Neutrophil (primary cell): ENCODE measurements around the gene TNFRSF6B.
"Not testable (repeated sequence)": the region's sequence is repeated elsewhere in the genome, so short reads cannot be mapped to it uniquely, and the experiment has no call there.

Source experiments
- H3K27ac ChIP-seq: fragments of 200-600 bp; sonication (generic); 2 replicates; pipeline ENCODE4 v1.5.1; 2016; ENCODE audit warnings: mild to moderate bottlenecking, moderate library complexity
- H3K27me3 ChIP-seq: fragments of 200-600 bp; sonication (generic); 2 replicates; pipeline ENCODE4 v1.6.0; 2016; ENCODE audit warnings: mild to moderate bottlenecking
- H3K36me3 ChIP-seq: fragments of 200-600 bp; sonication (generic); 2 replicates; pipeline ENCODE4 v1.5.1; 2017
- H3K4me1 ChIP-seq, 2 experiments: fragments of 200-600 bp in 1 of 2; sonication (generic) in 1 of 2; 1 replicate in 1 of 2; 2 replicates in 1 of 2; pipeline versions ENCODE4 v1.5.1 to v1.6.1; 2013 to 2016; ENCODE audit warnings: low read depth in 1 of 2, low read length in 1 of 2, mild to moderate bottlenecking in 1 of 2, moderate library complexity in 1 of 2; ENCODE audit not compliant: control insufficient read depth in 1 of 2, insufficient read depth in 1 of 2
- H3K4me3 ChIP-seq, 2 experiments: fragments of 200-600 bp in 1 of 2; sonication (generic) in 1 of 2; 1 replicate in 1 of 2; 2 replicates in 1 of 2; pipeline ENCODE4 v1.5.1; 2013 to 2016; ENCODE audit warnings: low read depth in 1 of 2, low read length in 1 of 2, mild to moderate bottlenecking in 1 of 2, moderate library complexity in 1 of 2
- H3K9me3 ChIP-seq: fragments of 200-600 bp; sonication (generic); 2 replicates; pipeline ENCODE4 v1.5.1; 2016
- CTCF ChIP-seq: fragments of 200-600 bp; sonication (generic); IDR thresholded peaks from 2 replicates; pipeline ENCODE4 v1.5.1; 2016; ENCODE audit warnings: antibody characterized with exemption

Gene TNFRSF6B

GRCh38 chr20:63711085-63711645 lies 14.7 kb downstream of the TNFRSF6B start:
- Histone ChIP-seq H3K4me1 (peaks cover 27 to 31% of the 10 kb centered on the region in 2 experiments), H3K36me3 (peaks cover 52% of the 10 kb centered on the region), H3K9me3 (no peaks in the 10 kb centered on the region), H3K27me3 (no peaks in the 10 kb centered on the region), H3K4me3 (no peak overlapping the region), H3K27ac (no peak overlapping the region)
- no peak for TF ChIP-seq CTCF

GRCh38 chr20:63712191-63712590 lies 15.7 kb downstream of the TNFRSF6B start:
- Histone ChIP-seq H3K27me3 (no peaks in the 10 kb centered on the region), H3K4me3 (no peak overlapping the region), H3K27ac (no peak overlapping the region), H3K36me3 (peaks cover 50% of the 10 kb centered on the region), H3K4me1 (peaks cover 17 to 21% of the 10 kb centered on the region in 2 experiments), H3K9me3 (no peaks in the 10 kb centered on the region)
- no peak for TF ChIP-seq CTCF

GRCh38 chr20:63714858-63715257 lies 18.4 kb downstream of the TNFRSF6B start:
- H3K9me3 ChIP-seq: no peaks in the 10 kb centered on the region

GRCh38 chr20:63718996-63719395 lies 22.5 kb downstream of the TNFRSF6B start:
- Histone ChIP-seq H3K4me1 (no peaks in the 10 kb centered on the region), H3K27me3 (no peaks in the 10 kb centered on the region), H3K4me3 (no peak overlapping the region), H3K36me3 (peaks cover 45% of the 10 kb centered on the region), H3K27ac (no peak overlapping the region), H3K9me3 (no peaks in the 10 kb centered on the region)
- TF ChIP-seq CTCF: no peak

More at GRCh38 chr20:63714858-63715257, 18.4 kb downstream of the TNFRSF6B start:
- no peaks in the 10 kb centered on the region for H3K27me3 ChIP-seq
- H3K27ac ChIP-seq: no peak overlapping the region
- H3K4me3 ChIP-seq: no peak overlapping the region
- H3K4me1 ChIP-seq: no peaks in the 10 kb centered on the region
- peaks cover 54% of the 10 kb centered on the region for H3K36me3 ChIP-seq
- TF ChIP-seq CTCF: no peak

- H3K9me3 ChIP-seq, H3K4me1 ChIP-seq, H3K27ac ChIP-seq, H3K27me3 ChIP-seq, H3K4me3 ChIP-seq: not testable (repeated sequence)
- peaks cover 36% of the 10 kb centered on the region for H3K36me3 ChIP-seq
Measured at GRCh38 chr20:63722967-63723622, 26.6 kb downstream of the TNFRSF6B start.

GRCh38 chr20:63730189-63730733 lies 33.8 kb downstream of the TNFRSF6B start:
- Histone ChIP-seq H3K4me1 (peaks cover 11 to 12% of the 10 kb centered on the region in 2 experiments), H3K27ac (peak overlapping the region; percentile 29), H3K36me3 (peaks cover 29% of the 10 kb centered on the region)
- not testable (repeated sequence) for H3K27me3 ChIP-seq, H3K9me3 ChIP-seq, H3K4me3 ChIP-seq
